NCI-H748 (cell line): ENCODE data around the gene RBBP6.
"Not testable (repeated sequence)": the region's sequence is repeated elsewhere in the genome, so short reads cannot be mapped to it uniquely, and the experiment has no call there.

Source experiments
- DNase-seq: peaks from one replicate; lab custom pipeline; 2025; ENCODE audit not compliant: unreplicated experiment; lab: John Stamatoyannopoulos, UW

RBBP6 gene

DNA sequence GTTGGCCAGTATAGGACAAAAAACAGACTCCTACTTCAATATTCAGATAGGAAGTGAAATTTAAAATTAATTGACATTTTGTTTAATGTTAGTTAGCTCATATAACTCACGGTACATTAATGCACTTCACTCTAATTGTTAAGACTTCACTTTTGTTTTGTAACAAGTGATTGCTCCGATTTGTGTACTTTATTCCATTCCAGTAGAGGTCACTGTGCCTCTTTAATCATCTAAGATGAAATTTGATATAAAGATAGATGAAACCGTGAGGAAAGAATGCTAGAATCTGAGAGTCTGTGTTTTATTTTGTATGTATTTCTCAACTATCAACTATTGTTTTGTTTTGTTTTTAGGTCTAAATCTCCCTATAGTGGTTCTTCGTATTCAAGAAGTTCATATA, 29.0 kb downstream of the RBBP6 start:
- peak; percentile 1 for DNase-seq

GRCh38 chr16:24571096-24571495, 31.7 kb downstream of the RBBP6 start:
- DNase-seq = no peak

- no peak for DNase-seq
Measured at GRCh38 chr16:24572069-24572468, 32.7 kb downstream of the RBBP6 start.

DNA sequence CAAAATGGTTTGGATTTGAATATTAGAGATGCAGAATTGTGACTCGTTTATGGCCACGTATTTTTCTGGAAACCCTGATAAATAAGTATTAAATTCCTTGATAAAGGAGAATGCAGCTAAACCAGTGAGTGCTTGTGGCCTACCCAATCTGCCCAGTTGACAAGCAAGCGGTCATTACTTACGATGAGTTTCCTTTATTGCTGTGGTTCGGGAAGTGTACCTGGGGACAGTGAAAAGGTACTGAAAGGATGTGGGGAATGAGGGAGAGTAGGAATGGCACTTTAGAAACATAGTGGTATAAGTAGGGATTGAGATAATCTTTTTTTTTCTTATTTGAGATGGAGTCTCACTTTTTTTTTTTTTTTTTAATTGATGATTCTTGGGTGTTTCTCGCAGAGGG, 33.8 kb downstream of the RBBP6 start:
- DNase-seq = no peak

DNA sequence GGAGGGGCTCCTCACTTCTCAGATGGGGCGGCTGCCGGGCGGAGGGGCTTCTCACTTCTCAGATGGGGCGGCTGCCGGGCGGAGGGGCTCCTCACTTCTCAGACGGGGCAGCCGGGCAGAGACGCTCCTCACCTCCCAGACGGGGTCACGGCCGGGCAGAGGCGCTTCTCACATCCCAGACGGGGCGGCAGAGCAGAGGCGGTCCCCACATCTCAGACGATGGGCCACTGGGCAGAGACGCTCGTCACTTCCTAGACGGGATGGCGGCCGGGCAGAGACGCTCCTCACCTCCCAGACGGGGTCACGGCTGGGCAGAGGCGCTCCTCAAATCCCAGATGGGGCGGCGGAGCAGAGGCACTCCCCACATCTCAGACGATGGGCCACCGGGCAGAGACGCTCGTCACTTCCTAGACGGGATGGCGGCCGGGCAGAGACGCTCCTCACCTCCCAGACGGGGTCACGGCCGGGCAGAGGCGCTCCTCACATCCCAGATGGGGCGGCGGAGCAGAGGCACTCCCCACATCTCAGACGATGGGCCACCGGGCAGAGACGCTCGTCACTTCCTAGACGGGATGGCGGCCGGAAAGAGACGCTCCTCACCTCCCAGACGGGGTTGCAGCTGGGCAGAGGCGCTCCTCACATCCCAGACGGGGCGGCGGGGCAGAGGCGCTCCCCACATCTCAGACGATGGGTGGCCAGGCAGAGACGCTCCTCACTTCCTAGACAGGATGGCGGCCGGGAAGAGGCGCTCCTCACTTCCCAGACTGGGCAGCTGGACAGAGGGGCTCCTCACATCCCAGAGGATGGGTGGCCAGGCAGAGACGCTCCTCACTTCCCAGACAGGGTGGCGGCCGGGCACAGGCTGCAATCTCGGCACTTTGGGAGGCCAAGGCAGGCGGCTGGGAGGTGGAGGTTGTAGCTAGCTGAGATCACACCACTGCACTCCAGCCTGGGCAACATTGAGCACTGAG, 35.4 kb downstream of the RBBP6 start:
- not testable (repeated sequence) for DNase-seq

DNA sequence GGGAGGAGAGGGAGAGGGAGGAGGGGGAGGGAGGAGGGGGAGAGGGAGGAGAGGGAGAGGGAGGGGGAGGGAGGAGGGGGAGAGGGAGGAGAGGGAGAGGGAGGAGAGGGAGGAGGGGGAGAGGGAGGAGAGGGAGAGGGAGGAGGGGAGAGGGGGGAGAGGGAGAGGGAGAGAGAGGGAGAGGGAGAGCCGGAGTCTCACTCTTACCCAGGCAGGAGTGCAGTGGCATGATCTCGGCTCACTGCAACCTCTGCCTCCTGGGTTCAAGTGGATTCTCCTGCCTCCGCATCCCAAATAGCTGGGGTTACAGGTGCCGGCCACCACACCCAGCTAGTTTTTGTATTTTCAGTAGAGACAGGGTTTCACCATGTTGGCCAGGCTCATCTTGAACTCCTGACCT, 36.4 kb downstream of the RBBP6 start:
- DNase-seq = not testable (repeated sequence)

DNA sequence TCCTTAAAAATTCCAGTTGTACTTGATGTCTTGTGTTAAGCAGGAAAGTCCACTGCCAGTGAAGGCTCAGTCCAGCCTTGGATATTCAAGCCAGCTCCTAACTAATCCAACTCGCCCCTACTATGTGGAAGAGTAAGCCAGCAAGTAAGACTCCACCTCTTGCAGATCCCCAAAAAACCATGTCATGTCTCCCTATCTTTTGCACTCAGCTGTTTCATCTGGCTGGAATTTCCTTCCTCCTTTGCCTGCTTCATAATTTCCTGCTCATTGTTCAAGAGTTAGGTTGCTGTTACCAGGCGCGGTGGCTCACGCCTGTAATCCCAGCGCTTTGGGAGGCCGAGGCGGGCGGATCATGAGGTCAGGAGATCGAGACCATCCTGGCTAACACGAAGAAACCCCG, 37.8 kb downstream of the RBBP6 start:
- no peak for DNase-seq

- DNase-seq = no peak
Measured at GRCh38 chr16:24580665-24581064, 41.3 kb downstream of the RBBP6 start.

DNA sequence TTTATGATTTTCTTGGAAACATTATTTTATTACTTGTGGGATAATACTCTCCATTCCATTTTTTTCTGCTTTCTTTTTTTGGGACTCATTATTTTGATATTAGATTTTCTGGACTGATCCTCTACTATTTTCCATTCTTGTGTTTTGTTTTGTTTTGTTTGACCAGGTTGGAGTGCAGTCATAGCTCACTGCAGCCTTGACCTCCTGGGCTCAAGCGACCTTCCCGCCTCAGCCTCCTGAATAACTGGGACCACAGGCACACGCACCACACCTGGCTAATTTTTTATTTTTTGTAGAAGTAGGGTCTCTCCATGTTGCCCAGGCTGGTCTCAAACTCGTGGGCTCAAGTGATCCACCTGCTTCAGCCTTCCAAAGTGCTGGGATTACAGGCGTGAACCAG, 44.1 kb downstream of the RBBP6 start:
- DNase-seq = no peak

DNA sequence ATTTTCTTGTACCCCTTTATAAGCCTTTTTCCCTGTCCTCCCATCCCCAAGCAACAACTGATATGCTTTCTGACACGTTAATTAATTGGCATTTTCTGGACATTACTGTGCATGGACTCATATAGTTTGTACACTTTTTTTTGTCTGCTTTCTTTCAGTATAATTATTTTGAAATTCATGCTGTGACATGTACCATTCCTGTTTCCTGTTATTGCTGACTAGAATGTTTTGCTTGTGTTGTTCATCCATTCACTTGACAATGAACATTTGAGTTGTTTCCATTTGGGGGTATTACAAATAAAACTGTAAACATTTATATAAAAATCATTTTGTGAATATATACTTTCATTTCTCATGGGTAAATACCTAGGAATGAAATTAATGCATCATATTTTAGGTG, 50.6 kb downstream of the RBBP6 start:
- no peak for DNase-seq

GRCh38 chr16:24598777-24599437, 59.5 kb downstream of the RBBP6 start:
- no peak for DNase-seq

DNA sequence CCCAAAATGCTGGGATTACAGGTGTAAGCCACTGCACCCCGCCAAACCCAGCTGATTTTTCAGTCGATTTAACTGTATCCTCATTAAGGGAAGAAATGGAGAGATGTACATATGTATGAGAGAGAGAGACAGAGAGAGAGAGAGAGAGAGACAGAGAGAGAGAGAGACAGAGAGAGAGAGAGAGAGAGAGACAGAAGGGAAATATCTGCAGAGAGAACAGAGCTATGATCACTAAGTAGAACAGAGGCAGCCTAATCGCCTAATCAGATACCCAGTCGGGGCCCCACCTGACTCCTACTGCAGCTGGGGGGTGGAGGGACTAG, 70.0 kb downstream of the RBBP6 start:
- DNase-seq = no peak

GRCh38 chr16:24609740-24610415, 70.5 kb downstream of the RBBP6 start:
- DNase-seq = peak; percentile 82

DNA sequence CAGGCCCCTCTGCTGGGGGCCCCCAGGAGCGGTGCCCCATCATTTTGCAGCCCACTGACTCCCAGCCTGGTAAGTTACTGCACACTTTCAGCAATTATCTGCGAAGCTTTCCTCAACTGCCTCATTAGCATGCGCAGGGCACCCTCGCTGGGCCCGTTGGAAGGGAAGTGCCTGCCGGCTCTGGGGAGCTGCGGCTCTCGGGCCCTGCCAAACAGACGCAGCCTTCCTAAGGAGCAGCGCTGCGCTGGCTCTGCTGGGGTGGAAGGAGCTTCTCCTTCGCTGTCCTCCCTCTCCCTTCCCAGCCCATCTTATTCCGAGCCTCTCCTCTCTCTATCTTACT, 71.0 kb downstream of the RBBP6 start:
- peak; percentile 41 for DNase-seq

GRCh38 chr16:24611310-24611709, 71.9 kb downstream of the RBBP6 start:
- no peak for DNase-seq

GRCh38 chr16:24612656-24613055, 73.3 kb downstream of the RBBP6 start:
- no peak for DNase-seq

DNA sequence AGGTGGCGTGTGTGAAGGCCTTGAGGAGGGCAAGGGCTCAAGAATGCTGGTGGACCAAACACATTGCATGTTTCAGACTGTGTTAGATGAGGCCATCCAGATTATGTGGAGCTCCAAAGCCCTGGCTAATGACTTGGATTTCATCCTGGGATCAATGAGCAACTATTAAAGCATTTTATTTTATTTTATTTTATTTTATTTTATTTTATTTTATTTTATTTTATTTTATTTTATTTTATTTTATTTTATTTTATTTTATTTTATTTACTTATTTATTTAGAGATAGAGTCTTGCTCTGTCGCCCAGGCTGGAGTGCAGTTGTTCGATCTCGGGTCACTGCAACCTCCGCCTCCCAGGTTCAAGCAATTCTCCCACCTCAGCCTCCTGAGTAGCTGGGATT, 73.9 kb downstream of the RBBP6 start:
- DNase-seq = not testable (repeated sequence)

DNA sequence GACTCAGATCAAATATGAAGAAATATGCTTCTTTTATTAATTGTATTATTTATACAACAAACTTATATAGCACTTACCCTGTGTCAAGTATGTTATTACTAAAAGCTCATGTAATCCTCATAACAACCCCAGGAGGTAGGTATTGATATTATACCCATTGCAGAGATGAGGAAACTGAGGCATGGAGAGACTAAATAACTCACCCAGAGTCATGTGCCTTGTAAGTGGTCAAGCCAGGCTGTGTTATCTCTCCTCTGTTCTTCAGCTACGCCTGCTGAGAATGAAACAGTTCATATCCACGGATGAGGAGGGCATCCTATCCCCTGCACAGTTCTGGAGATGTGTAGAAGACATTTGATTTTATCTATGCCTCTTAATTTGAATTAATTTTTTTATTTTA, 78.1 kb downstream of the RBBP6 start:
- DNase-seq = no peak
